H9 (cell line): ENCODE data around the gene MFN2. TPM values are rescaled to one million over a fixed set of nuclear protein-coding genes. Genes with fewer than 3 reads are reported as not detected.

Source experiments
- DNase-seq: peaks from one replicate; pipeline ENCODE4 v3.0.0-alpha.2; 2017
- H2AFZ ChIP-seq: one replicate; pipeline ENCODE4 v1.6.1; 2013; ENCODE audit warnings: mild to moderate bottlenecking, low read length, control low read depth, moderate library complexity
- H2AK5ac ChIP-seq: 2 replicates; pipeline ENCODE4 v1.6.1; 2013; ENCODE audit warnings: low read length, control low read depth, mixed read lengths; ENCODE audit not compliant: insufficient read length
- H2BK120ac ChIP-seq: one replicate; pipeline ENCODE4 v1.6.1; 2013; ENCODE audit warnings: low read depth, mild to moderate bottlenecking, low read length, control low read depth, inconsistent platforms; ENCODE audit not compliant: poor library complexity, severe bottlenecking
- H2BK12ac ChIP-seq: 2 replicates; pipeline ENCODE4 v1.6.1; 2013; ENCODE audit warnings: low read length, control low read depth, mixed read lengths, low read depth; ENCODE audit not compliant: insufficient read length
- H2BK15ac ChIP-seq: 2 replicates; pipeline ENCODE4 v1.6.1; 2013; ENCODE audit warnings: low read depth, low read length, control low read depth
- H2BK20ac ChIP-seq: one replicate; pipeline ENCODE4 v1.6.1; 2013; ENCODE audit warnings: low read depth, mild to moderate bottlenecking, low read length, control low read depth, inconsistent platforms; ENCODE audit not compliant: poor library complexity, severe bottlenecking
- H2BK5ac ChIP-seq: 2 replicates; pipeline ENCODE4 v1.6.1; 2013; ENCODE audit warnings: low read length, control low read depth, mixed read lengths; ENCODE audit not compliant: insufficient read length
- H3K14ac ChIP-seq: 2 replicates; pipeline ENCODE4 v1.6.1; 2013; ENCODE audit warnings: low read length, control low read depth; ENCODE audit not compliant: insufficient read depth
- H3K18ac ChIP-seq: 2 replicates; pipeline ENCODE4 v1.6.1; 2013; ENCODE audit warnings: low read depth, mild to moderate bottlenecking, mixed read lengths, low read length, control low read depth; ENCODE audit not compliant: insufficient read length
- H3K23ac ChIP-seq: 2 replicates; pipeline ENCODE4 v1.6.1; 2013; ENCODE audit warnings: low read length, control low read depth, mixed read lengths, low read depth; ENCODE audit not compliant: insufficient read length
- H3K23me2 ChIP-seq: 2 replicates; pipeline ENCODE4 v1.6.1; 2013; ENCODE audit warnings: low read depth, mild to moderate bottlenecking, mixed read lengths, low read length, control low read depth; ENCODE audit not compliant: insufficient read length, poor library complexity, severe bottlenecking
- H3K27ac ChIP-seq: 2 replicates; pipeline ENCODE4 v1.5.1; 2013; ENCODE audit warnings: low read length, control low read depth, mixed read lengths, low read depth; ENCODE audit not compliant: insufficient read length
- H3K27me3 ChIP-seq: 2 replicates; pipeline ENCODE4 v1.6.1; 2013; ENCODE audit warnings: low read length, control low read depth, inconsistent platforms; ENCODE audit not compliant: insufficient read depth
- H3K4ac ChIP-seq: 2 replicates; pipeline ENCODE4 v1.6.1; 2013; ENCODE audit warnings: low read depth, mild to moderate bottlenecking, control low read depth, inconsistent platforms, low read length, moderate library complexity
- H3K4me1 ChIP-seq: 2 replicates; pipeline ENCODE4 v1.6.1; 2013; ENCODE audit warnings: low read length, control low read depth, inconsistent platforms; ENCODE audit not compliant: insufficient read depth
- H3K4me2 ChIP-seq: 2 replicates; pipeline ENCODE4 v1.6.1; 2013; ENCODE audit warnings: low read length, control low read depth, mixed read lengths; ENCODE audit not compliant: insufficient read length, insufficient read depth
- H3K56ac ChIP-seq: 2 replicates; pipeline ENCODE4 v1.6.1; 2013; ENCODE audit warnings: low read depth, mild to moderate bottlenecking, mixed read lengths, low read length, control low read depth; ENCODE audit not compliant: insufficient read length
- H3K79me1 ChIP-seq: 2 replicates; pipeline ENCODE4 v1.6.1; 2013; ENCODE audit warnings: low read depth, mild to moderate bottlenecking, moderate library complexity, low read length, control low read depth, inconsistent platforms; ENCODE audit not compliant: insufficient read depth, poor library complexity, severe bottlenecking
- H3K79me2 ChIP-seq: 2 replicates; pipeline ENCODE4 v1.6.1; 2013; ENCODE audit warnings: low read length, control low read depth, inconsistent platforms; ENCODE audit not compliant: insufficient read depth
- H3K9ac ChIP-seq: 2 replicates; pipeline ENCODE4 v1.6.1; 2013; ENCODE audit warnings: low read length, control low read depth, mixed read lengths; ENCODE audit not compliant: insufficient read length; ENCODE audit errors: extremely low read depth
- H3K9me3 ChIP-seq: one replicate; pipeline ENCODE4 v1.6.1; 2013; ENCODE audit warnings: low read depth, low read length, inconsistent platforms; ENCODE audit not compliant: control insufficient read depth
- H3T11ph ChIP-seq: one replicate; pipeline ENCODE4 v1.6.1; 2013; ENCODE audit warnings: mild to moderate bottlenecking, low read length, control low read depth, inconsistent platforms
- H4K20me1 ChIP-seq: one replicate; pipeline ENCODE4 v1.6.1; 2013; ENCODE audit not compliant: control insufficient read depth, insufficient read length, insufficient read depth
- H4K5ac ChIP-seq: 2 replicates; pipeline ENCODE4 v1.6.1; 2013; ENCODE audit warnings: low read depth, mild to moderate bottlenecking, mixed read lengths, low read length, control low read depth; ENCODE audit not compliant: insufficient read length
- H4K8ac ChIP-seq: replicated peaks from 2 replicates; pipeline ENCODE4 v1.6.1; 2013; ENCODE audit warnings: low read length, control low read depth, mixed read lengths, low read depth; ENCODE audit not compliant: insufficient read length
- H4K91ac ChIP-seq: 2 replicates; pipeline ENCODE4 v1.6.1; 2013; ENCODE audit warnings: low read depth, mild to moderate bottlenecking, moderate library complexity, mixed read lengths, low read length, control low read depth; ENCODE audit not compliant: insufficient read length
- H3K27ac Mint-ChIP-seq, 3 experiments: 2 replicates in 2 of 3; 3 replicates in 1 of 3; pipeline ENCODE4 v1.8.0; 2020 to 2021; ENCODE audit warnings: mixed read lengths in 3 of 3, mild to moderate bottlenecking in 1 of 3, moderate library complexity in 1 of 3
- H3K27me3 Mint-ChIP-seq: 2 replicates; pipeline ENCODE4 v1.8.0; 2021; ENCODE audit warnings: low read depth, mild to moderate bottlenecking, moderate library complexity, mixed read lengths
- H3K36me3 Mint-ChIP-seq, 3 experiments: 2 replicates in 2 of 3; 3 replicates in 1 of 3; pipeline ENCODE4 v1.8.0; 2020 to 2021; ENCODE audit warnings: low read depth in 3 of 3, mixed read lengths in 3 of 3; ENCODE audit not compliant: insufficient read depth in 1 of 3
- H3K4me1 Mint-ChIP-seq, 2 experiments: 2 replicates each; pipeline ENCODE4 v1.8.0; 2020; ENCODE audit warnings: mixed read lengths in 2 of 2
- H3K4me3 Mint-ChIP-seq, 2 experiments: 2 replicates in 1 of 2; 3 replicates in 1 of 2; pipeline ENCODE4 v1.8.0; 2020 to 2021; ENCODE audit warnings: mild to moderate bottlenecking in 2 of 2, mixed read lengths in 2 of 2, moderate library complexity in 1 of 2
- H3K9me3 Mint-ChIP-seq, 2 experiments: 2 replicates in 1 of 2; 3 replicates in 1 of 2; pipeline ENCODE4 v1.8.0; 2020; ENCODE audit warnings: mild to moderate bottlenecking in 2 of 2, mixed read lengths in 2 of 2, moderate library complexity in 1 of 2
- WGBS: extraction: QIAGEN DNeasy Blood & Tissue Kit; methylation state at CpG from one replicate; pipeline ENCODE4 v1.1.7; 2013; ENCODE audit warnings: missing lambda C conversion rate, low lambda C conversion rate, mixed read lengths; ENCODE audit not compliant: insufficient read length; ENCODE audit errors: extremely low coverage; 5-methylcytosine and 5-hydroxymethylcytosine counted together
- total RNA-seq: library from RNA; stranded (reverse); gene quantifications from 2 replicates; pipeline ENCODE4 v1.2.1, GENCODE V29; 2021
- TF ChIP-seq, protein P1 (sequence below): fragments of 200-600 bp; sonication (generic); conservative IDR thresholded peaks from 3 replicates; pipeline ENCODE4 v1.8.0; 2021; ENCODE audit warnings: antibody characterized with exemption, mild to moderate bottlenecking

MFN2 gene
- total RNA-seq, 1 experiment from 2014 or later: 61.4 TPM

DNA sequence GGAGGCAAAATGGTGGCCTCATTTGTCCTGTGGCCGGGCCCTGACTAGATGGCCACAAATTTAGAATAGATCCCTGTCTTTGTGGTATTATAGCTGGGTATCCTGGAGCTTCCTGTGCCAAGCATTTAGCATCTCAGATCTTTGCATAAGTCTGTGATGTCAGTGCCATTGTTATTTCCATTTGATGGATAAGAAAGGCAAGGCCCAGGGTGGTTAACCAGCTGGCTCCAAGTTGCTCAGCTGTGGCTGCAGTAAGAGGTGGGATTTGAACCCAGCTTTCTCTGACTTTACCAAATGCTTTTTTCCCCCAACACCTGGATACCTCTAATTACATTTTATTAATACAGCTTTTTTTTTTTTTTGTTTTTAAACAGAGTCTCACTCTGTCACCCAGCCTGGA lies 71.1 kb downstream of the MFN2 start:
- no CpG with 5 or more reads among the region's 1 CpG for WGBS
- no peak overlapping the region for H2BK15ac ChIP-seq
- H2BK12ac ChIP-seq: no peak overlapping the region
- no peak overlapping the region for H2BK120ac ChIP-seq
- H3K56ac ChIP-seq: no peak overlapping the region
- H3K9me3 Mint-ChIP-seq: no peaks in the 10 kb centered on the region
- H3K27me3 ChIP-seq: no peaks in the 10 kb centered on the region
- no peak overlapping the region for H2AFZ ChIP-seq
- no peaks in the 10 kb centered on the region for H3K9me3 ChIP-seq
- no peak overlapping the region for H4K8ac ChIP-seq
- no peak overlapping the region for H3K9ac ChIP-seq
- no peaks in the 10 kb centered on the region for H3K23me2 ChIP-seq
- H4K20me1 ChIP-seq: peaks cover 2% of the 10 kb centered on the region
- peaks cover 8% of the 10 kb centered on the region for H3K27me3 Mint-ChIP-seq
- H3K4me2 ChIP-seq: no peak overlapping the region
- H3K4me3 Mint-ChIP-seq: no peak overlapping the region
- TF ChIP-seq, protein P1, sequence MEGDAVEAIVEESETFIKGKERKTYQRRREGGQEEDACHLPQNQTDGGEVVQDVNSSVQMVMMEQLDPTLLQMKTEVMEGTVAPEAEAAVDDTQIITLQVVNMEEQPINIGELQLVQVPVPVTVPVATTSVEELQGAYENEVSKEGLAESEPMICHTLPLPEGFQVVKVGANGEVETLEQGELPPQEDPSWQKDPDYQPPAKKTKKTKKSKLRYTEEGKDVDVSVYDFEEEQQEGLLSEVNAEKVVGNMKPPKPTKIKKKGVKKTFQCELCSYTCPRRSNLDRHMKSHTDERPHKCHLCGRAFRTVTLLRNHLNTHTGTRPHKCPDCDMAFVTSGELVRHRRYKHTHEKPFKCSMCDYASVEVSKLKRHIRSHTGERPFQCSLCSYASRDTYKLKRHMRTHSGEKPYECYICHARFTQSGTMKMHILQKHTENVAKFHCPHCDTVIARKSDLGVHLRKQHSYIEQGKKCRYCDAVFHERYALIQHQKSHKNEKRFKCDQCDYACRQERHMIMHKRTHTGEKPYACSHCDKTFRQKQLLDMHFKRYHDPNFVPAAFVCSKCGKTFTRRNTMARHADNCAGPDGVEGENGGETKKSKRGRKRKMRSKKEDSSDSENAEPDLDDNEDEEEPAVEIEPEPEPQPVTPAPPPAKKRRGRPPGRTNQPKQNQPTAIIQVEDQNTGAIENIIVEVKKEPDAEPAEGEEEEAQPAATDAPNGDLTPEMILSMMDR: no peak
- H3T11ph ChIP-seq: no peak overlapping the region
- H3K18ac ChIP-seq: no peak overlapping the region
- DNase-seq: no peak
- H3K23ac ChIP-seq: no peak overlapping the region
- no peak overlapping the region for H3K27ac Mint-ChIP-seq
- H3K4ac ChIP-seq: no peak overlapping the region
- H3K36me3 Mint-ChIP-seq: no peaks in the 10 kb centered on the region; a peak in 1 of 7 replicates
- no peak overlapping the region for H2BK5ac ChIP-seq
- no peak overlapping the region for H2AK5ac ChIP-seq
- no peaks in the 10 kb centered on the region for H3K79me1 ChIP-seq
- H3K79me2 ChIP-seq: no peaks in the 10 kb centered on the region
- no peak overlapping the region for H3K14ac ChIP-seq
- H4K91ac ChIP-seq: no peak overlapping the region
- H3K27ac ChIP-seq: no peak overlapping the region
- no peak overlapping the region for H2BK20ac ChIP-seq
- no peaks in the 10 kb centered on the region for H3K4me1 ChIP-seq
- H3K4me1 Mint-ChIP-seq: peaks cover 13 to 19% of the 10 kb centered on the region in 2 experiments
- H4K5ac ChIP-seq: no peak overlapping the region
